Endothelial cell of umbilical vein (primary cell): ENCODE measurements around the gene RAD18. TPM values are rescaled to one million over a fixed set of nuclear protein-coding genes. Genes with fewer than 3 reads are reported as not detected.

Experiments used
- BruUV-seq: library from RNA; stranded (reverse); fragments of 400-500 nt; replicated peaks from 2 replicates; lab custom pipeline; 2021; lab: Mats Ljungman, UMichigan
- CTCF ChIA-PET: fragments of 300-600, 350-600 bp; sonication (Branson Sonifier 250); formaldehyde crosslinking; loops from one replicate; lab custom pipeline; 2021; ENCODE audit warnings: antibody characterized with exemption, inconsistent platforms; lab: Charles Lee
- POLR2A ChIA-PET: fragments of 300-600, 350-600 bp; sonication (Branson Sonifier 250); formaldehyde crosslinking; loops from one replicate; lab custom pipeline; 2021; ENCODE audit warnings: antibody characterized with exemption, inconsistent platforms; lab: Charles Lee
- DNase-seq: peaks from one replicate; pipeline ENCODE4 v3.0.0-alpha.2; 2011; ENCODE audit warnings: low read depth, low spot score
- FAIRE-seq: peaks from 2 replicates; lab custom pipeline; 2011; peaks lifted over from hg19 to GRCh38; lab: Jason Lieb, UNC
- H2AFZ ChIP-seq: 2 replicates; pipeline ENCODE4 v1.6.0; 2012; ENCODE audit warnings: low read depth, low read length, control low read depth, inconsistent platforms
- H3K27ac ChIP-seq: 2 replicates; pipeline ENCODE4 v1.5.1; 2011; ENCODE audit warnings: low read depth, mild to moderate bottlenecking, control low read depth, low read length, moderate library complexity; ENCODE audit not compliant: insufficient read depth
- H3K27me3 ChIP-seq, 2 experiments: 2 replicates each; pipeline versions ENCODE4 v1.6.0 to v1.6.1; 2011; ENCODE audit warnings: low read length in 2 of 2, mixed read lengths in 1 of 2; ENCODE audit not compliant: control insufficient read depth in 2 of 2, insufficient read depth in 2 of 2
- H3K36me3 ChIP-seq, 2 experiments: 2 replicates in 1 of 2; 3 replicates in 1 of 2; pipeline ENCODE4 v1.5.1; 2011; ENCODE audit warnings: low read length in 2 of 2, mild to moderate bottlenecking in 1 of 2, moderate library complexity in 1 of 2; ENCODE audit not compliant: control insufficient read depth in 2 of 2, insufficient read depth in 2 of 2; ENCODE audit errors: extremely low read depth in 1 of 2
- H3K4me1 ChIP-seq: 3 replicates; pipeline ENCODE4 v1.5.1; 2011; ENCODE audit warnings: mild to moderate bottlenecking, low read length; ENCODE audit not compliant: control insufficient read depth, insufficient read depth; ENCODE audit errors: extremely low read depth
- H3K4me2 ChIP-seq: 2 replicates; pipeline ENCODE4 v1.6.1; 2011; ENCODE audit warnings: low read length, control low read depth, mixed read lengths; ENCODE audit not compliant: insufficient read depth
- H3K4me3 ChIP-seq, 3 experiments: fragments of 200-600 bp in 1 of 3; sonication (generic), shearing (Covaris generic) in 1 of 3; replicated peaks in 1 of 3; 2 replicates each; pipeline ENCODE4 v1.5.1; 2011 to 2016; ENCODE audit warnings: control low read depth in 3 of 3, low read length in 3 of 3, mild to moderate bottlenecking in 2 of 3, inconsistent platforms in 1 of 3, low read depth in 1 of 3, moderate library complexity in 1 of 3; ENCODE audit not compliant: insufficient read depth in 1 of 3
- H3K79me2 ChIP-seq: 2 replicates; pipeline ENCODE4 v1.6.0; 2012; ENCODE audit warnings: low read length, inconsistent platforms; ENCODE audit not compliant: control insufficient read depth, insufficient read depth
- H3K9ac ChIP-seq: replicated peaks from 2 replicates; pipeline ENCODE3; 2011; ENCODE audit warnings: low read length, control low read depth; ENCODE audit not compliant: insufficient read depth; ENCODE audit errors: extremely low read depth
- H3K9me1 ChIP-seq: replicated peaks from 3 replicates; pipeline ENCODE4 v1.6.0; 2011; ENCODE audit warnings: mild to moderate bottlenecking, low read length; ENCODE audit not compliant: control insufficient read depth, insufficient read depth; ENCODE audit errors: extremely low read depth
- H3K9me3 ChIP-seq: replicated peaks from 2 replicates; pipeline ENCODE4 v1.5.1; 2012; ENCODE audit warnings: low read length, inconsistent platforms; ENCODE audit not compliant: control insufficient read depth, insufficient read depth
- H4K20me1 ChIP-seq: replicated peaks from 2 replicates; pipeline ENCODE3; 2011; ENCODE audit warnings: mild to moderate bottlenecking, low read length; ENCODE audit not compliant: control insufficient read depth, insufficient read depth; ENCODE audit errors: extremely low read depth
- EZH2 ChIP-seq: IDR thresholded peaks from 2 replicates; pipeline ENCODE4 v1.6.1; 2012; ENCODE audit warnings: borderline replicate concordance, low read depth, mild to moderate bottlenecking, moderate library complexity, low read length, inconsistent platforms; ENCODE audit not compliant: severe bottlenecking
- FOS ChIP-seq: IDR thresholded peaks from 2 replicates; pipeline ENCODE4 v1.6.1; 2011; ENCODE audit warnings: mild to moderate bottlenecking, low read length, moderate library complexity, borderline replicate concordance; ENCODE audit not compliant: insufficient read depth
- GATA2 ChIP-seq: IDR thresholded peaks from 2 replicates; pipeline ENCODE4 v1.7.0; 2011; ENCODE audit warnings: low read depth, mild to moderate bottlenecking, moderate library complexity, mixed read lengths, low read length; ENCODE audit not compliant: insufficient read length, insufficient read depth
- JUN ChIP-seq: IDR thresholded peaks from 2 replicates; pipeline ENCODE4 v1.6.1; 2011; ENCODE audit warnings: borderline replicate concordance, low read depth; ENCODE audit not compliant: insufficient read length, insufficient read depth
- MYC ChIP-seq: IDR thresholded peaks from one replicate; pipeline ENCODE4 v1.6.1; 2011; ENCODE audit warnings: mild to moderate bottlenecking, low read depth, low read length
- POLR2A ChIP-seq: IDR thresholded peaks from 2 replicates; pipeline ENCODE4 v1.6.1; 2012; ENCODE audit warnings: low read depth, mild to moderate bottlenecking, control low read depth, low read length
- POLR2AphosphoS5 ChIP-seq: IDR thresholded peaks from 2 replicates; pipeline ENCODE4 v1.6.1; 2012; ENCODE audit warnings: low read depth, mild to moderate bottlenecking, control low read depth, low read length, moderate library complexity; ENCODE audit not compliant: insufficient read depth
- dilution Hi-C: fragments of 300-500 bp; cut with MboI; formaldehyde crosslinking; loops from one replicate; pipeline ENCODE4 v1.15.0; 2019; ENCODE audit warnings: low sequenced_read_pairs; ENCODE audit not compliant: extremely low pct_ligation_motif_present
- intact Hi-C: fragments of 100-400 bp; cut with micrococcal nuclease; formaldehyde crosslinking; loops from one replicate; pipeline ENCODE4 v1.10.0; 2022
- polyA plus RNA-seq, 4 experiments: library from polyadenylated mRNA; depleted of rRNA in 3 of 4; stranded (reverse) in 3 of 4; unstranded in 1 of 4; fragments of >200 nt; gene quantifications; 2 replicates each; pipeline versions ENCODE4 v1.2.1 to v1.2.3, GENCODE V29; 2011 to 2012; ENCODE audit warnings: missing spikeins in 1 of 4
- total RNA-seq: library from RNA; stranded (reverse); gene quantifications from 2 replicates; pipeline ENCODE4 v1.2.3, GENCODE V29; 2021
- TF ChIP-seq, protein P1 (sequence below): IDR thresholded peaks from 2 replicates; pipeline ENCODE4 v1.6.1; 2011; ENCODE audit not compliant: insufficient read depth, insufficient read length
- TF ChIP-seq, protein P2 (sequence below), 2 donors: IDR thresholded peaks; 1 replicate in 1 of 2; 2 replicates in 1 of 2; pipeline ENCODE4 v1.5.1; 2011; ENCODE audit warnings: low read length in 2 of 2, mild to moderate bottlenecking in 2 of 2, moderate library complexity in 2 of 2, control low read depth in 1 of 2, inconsistent platforms in 1 of 2, low read depth in 1 of 2; ENCODE audit not compliant: insufficient read depth in 1 of 2; ENCODE audit errors: extremely low read depth in 1 of 2

The RAD18 gene
- total and polyA plus RNA-seq, 2 donors (not counting 3 experiments of a cell fraction or from before 2014, with no cell fraction given): 7.9 to 23.8 TPM

DNA sequence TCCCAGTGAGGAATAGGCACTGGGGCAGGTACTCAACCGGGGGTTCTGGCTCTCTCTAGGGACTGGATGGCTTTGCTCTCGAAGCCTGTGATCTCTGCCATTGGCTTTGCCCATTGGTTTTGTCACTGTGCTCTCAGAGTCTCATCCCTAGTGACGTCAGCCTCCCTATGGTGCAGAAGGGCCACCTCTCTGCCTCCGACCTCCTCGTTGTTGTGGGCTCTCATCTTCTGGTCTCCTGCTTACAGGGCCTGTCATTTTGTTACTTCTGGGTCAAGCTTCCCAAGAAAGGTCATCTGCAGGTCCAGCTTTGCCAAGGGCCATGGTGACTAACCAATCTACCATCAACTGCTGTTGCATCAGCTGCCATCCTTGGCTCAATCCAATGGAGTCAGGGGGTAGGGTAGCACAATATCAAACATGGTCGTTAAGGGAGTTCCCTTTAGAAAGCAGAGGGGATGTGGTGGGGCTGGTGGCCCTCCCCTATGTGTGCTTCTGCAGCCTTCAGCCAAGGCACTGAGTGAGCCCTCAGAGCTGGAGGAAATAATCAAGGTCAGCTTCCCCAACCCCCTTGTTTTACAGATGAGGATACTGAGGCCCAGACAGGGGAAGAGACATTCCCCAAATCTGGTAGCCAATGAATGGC lies 13.4 kb upstream of the RAD18 start:
- intact Hi-C loops: no loop called here
- Histone ChIP-seq H3K27me3 (peaks cover 2 to 4% of the 10 kb centered on the region in 2 experiments), H3K36me3 (no peaks in the 10 kb centered on the region), H2AFZ (no peak overlapping the region), H4K20me1 (no peaks in the 10 kb centered on the region), H3K4me2 (no peak overlapping the region), H3K79me2 (no peaks in the 10 kb centered on the region), H3K9me3 (no peaks in the 10 kb centered on the region), H3K9ac (no peak overlapping the region), H3K27ac (no peak overlapping the region), H3K4me1 (no peaks in the 10 kb centered on the region), H3K9me1 (no peaks in the 10 kb centered on the region), H3K4me3 (no peak overlapping the region)
- ChIA-PET CTCF (interaction anchor here (1.0 to 7.9 kb wide), 3 partner anchors 11 to 326 kb away, joined by 3 to 73 read pairs (median 6); no protein-coding TSS in a partner anchor), POLR2A (no interaction called here)
- BruUV-seq: no TSS peak
- no peak for FAIRE-seq
- TF ChIP-seq, protein P1, sequence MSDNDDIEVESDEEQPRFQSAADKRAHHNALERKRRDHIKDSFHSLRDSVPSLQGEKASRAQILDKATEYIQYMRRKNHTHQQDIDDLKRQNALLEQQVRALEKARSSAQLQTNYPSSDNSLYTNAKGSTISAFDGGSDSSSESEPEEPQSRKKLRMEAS: no peak
- TF ChIP-seq MYC (no peak), JUN (no peak), POLR2AphosphoS5 (no peak), FOS (no peak), EZH2 (no peak), GATA2 (no peak), POLR2A (no peak)
- TF ChIP-seq, protein P2, sequence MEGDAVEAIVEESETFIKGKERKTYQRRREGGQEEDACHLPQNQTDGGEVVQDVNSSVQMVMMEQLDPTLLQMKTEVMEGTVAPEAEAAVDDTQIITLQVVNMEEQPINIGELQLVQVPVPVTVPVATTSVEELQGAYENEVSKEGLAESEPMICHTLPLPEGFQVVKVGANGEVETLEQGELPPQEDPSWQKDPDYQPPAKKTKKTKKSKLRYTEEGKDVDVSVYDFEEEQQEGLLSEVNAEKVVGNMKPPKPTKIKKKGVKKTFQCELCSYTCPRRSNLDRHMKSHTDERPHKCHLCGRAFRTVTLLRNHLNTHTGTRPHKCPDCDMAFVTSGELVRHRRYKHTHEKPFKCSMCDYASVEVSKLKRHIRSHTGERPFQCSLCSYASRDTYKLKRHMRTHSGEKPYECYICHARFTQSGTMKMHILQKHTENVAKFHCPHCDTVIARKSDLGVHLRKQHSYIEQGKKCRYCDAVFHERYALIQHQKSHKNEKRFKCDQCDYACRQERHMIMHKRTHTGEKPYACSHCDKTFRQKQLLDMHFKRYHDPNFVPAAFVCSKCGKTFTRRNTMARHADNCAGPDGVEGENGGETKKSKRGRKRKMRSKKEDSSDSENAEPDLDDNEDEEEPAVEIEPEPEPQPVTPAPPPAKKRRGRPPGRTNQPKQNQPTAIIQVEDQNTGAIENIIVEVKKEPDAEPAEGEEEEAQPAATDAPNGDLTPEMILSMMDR (IDR thresholded peaks at IDR 0.05; ENCODE audit: extremely low read depth in 1 of 2, insufficient read depth in 1 of 2, low read depth in 1 of 2, low read length in 2 of 2): no peak
- no peak for DNase-seq
- dilution Hi-C loops: no loop called here
